Upper lobe of right lung (tissue), 1 donor: ENCODE data around the gene RCCD1. TPM values are rescaled to one million over a fixed set of nuclear protein-coding genes. Genes with fewer than 3 reads are reported as not detected.

Source experiments
- ATAC-seq: fragments of 200-7000 bp; cut with Tn5 transposase; one replicate; pipeline ENCODE4 v1.9.1; 2020; ENCODE audit warnings: mild to moderate bottlenecking, moderate library complexity
- DNase-seq: peaks from one replicate; pipeline ENCODE4 v3.0.0-alpha.2; 2020
- H3K27ac ChIP-seq: fragments of 200-600 bp; one replicate; pipeline ENCODE4 v1.8.0; 2022
- H3K27me3 ChIP-seq: fragments of 200-600 bp; one replicate; pipeline ENCODE4 v1.8.0; 2022; ENCODE audit warnings: mild to moderate bottlenecking
- H3K36me3 ChIP-seq: fragments of 200-600 bp; one replicate; pipeline ENCODE4 v1.8.0; 2022
- H3K4me1 ChIP-seq: fragments of 200-600 bp; one replicate; pipeline ENCODE4 v1.8.0; 2022
- H3K4me3 ChIP-seq: fragments of 200-600 bp; one replicate; pipeline ENCODE4 v1.8.0; 2022; ENCODE audit warnings: mild to moderate bottlenecking
- H3K9me3 ChIP-seq: fragments of 200-600 bp; one replicate; pipeline ENCODE4 v1.8.0; 2022
- intact Hi-C: fragments of 100-400 bp; cut with DNase I; formaldehyde crosslinking; loops from one replicate; pipeline ENCODE4 v1.11.0; 2022
- total RNA-seq: library from RNA; stranded (reverse); fragmentation: NEBNext Ultra II Directional; extraction: Animal tissue kit (Norgen Biotek cat#: 25700); gene quantifications from one replicate; pipeline ENCODE4 v1.2.1, GENCODE V29; 2021
- TF ChIP-seq, protein P1 (sequence below): fragments of 200-600 bp; IDR thresholded peaks from one replicate; pipeline ENCODE4 v1.8.0; 2022; ENCODE audit warnings: antibody characterized with exemption
- donor health status: DM: no; HTN: yes; CAD: no; lungs with severe emphysema.

The RCCD1 gene
- total RNA-seq, 1 donor from 2014 or later: 8.6 TPM

DNA sequence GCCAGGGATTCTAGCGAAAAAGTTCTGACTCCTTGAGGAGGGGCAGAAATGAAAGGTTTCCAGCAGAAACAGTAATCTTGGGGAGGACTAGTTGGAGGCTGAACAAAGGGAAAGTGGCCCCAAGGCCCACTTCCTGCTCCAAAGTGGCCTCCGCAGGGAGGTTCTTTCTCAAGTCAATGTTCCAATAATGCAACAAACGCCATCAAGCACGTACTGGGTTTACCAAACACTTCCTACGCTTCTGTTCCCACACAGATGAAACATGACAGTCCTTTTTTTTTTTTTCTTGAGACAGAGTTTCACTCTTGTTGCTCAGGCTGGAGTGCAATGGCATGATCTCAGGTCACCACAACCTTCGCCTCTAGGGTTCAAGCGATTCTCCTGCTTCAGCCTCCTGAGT is 9.6 kb upstream of the RCCD1 start:
- Histone ChIP-seq H3K9me3 (no peaks in the 10 kb centered on the region), H3K36me3 (peaks cover 97% of the 10 kb centered on the region), H3K27ac (no peak overlapping the region), H3K4me1 (no peaks in the 10 kb centered on the region), H3K27me3 (no peaks in the 10 kb centered on the region), H3K4me3 (no peak overlapping the region)
- DNase-seq: no peak
- intact Hi-C loops: no loop called here
- TF ChIP-seq, protein P1, sequence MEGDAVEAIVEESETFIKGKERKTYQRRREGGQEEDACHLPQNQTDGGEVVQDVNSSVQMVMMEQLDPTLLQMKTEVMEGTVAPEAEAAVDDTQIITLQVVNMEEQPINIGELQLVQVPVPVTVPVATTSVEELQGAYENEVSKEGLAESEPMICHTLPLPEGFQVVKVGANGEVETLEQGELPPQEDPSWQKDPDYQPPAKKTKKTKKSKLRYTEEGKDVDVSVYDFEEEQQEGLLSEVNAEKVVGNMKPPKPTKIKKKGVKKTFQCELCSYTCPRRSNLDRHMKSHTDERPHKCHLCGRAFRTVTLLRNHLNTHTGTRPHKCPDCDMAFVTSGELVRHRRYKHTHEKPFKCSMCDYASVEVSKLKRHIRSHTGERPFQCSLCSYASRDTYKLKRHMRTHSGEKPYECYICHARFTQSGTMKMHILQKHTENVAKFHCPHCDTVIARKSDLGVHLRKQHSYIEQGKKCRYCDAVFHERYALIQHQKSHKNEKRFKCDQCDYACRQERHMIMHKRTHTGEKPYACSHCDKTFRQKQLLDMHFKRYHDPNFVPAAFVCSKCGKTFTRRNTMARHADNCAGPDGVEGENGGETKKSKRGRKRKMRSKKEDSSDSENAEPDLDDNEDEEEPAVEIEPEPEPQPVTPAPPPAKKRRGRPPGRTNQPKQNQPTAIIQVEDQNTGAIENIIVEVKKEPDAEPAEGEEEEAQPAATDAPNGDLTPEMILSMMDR: no peak
- peak; percentile 14 for ATAC-seq

DNA sequence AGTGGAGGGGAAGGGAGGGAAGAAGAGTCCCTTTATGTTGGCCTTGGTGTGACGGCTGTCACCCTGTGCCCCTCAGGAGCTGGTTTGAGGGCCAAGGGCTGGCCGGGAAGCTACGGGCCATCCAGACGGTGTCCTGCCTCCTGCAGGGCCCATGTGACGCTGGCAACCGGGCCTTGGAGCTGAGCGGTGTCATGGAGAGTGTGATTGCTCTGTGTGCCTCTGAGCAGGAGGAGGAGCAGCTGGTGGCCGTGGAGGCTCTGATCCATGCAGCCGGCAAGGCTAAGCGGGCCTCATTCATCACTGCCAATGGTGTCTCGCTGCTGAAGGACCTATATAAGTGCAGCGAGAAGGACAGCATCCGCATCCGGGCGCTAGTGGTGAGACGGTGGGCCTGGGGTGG is 8.1 kb upstream of the RCCD1 start:
- ATAC-seq (no peak), DNase-seq (no peak)
- no peaks in the 10 kb centered on the region for H3K27me3 ChIP-seq
- intact Hi-C loops: no loop called here
- no peak overlapping the region for H3K4me3 ChIP-seq
- H3K27ac ChIP-seq: no peak overlapping the region
- H3K4me1 ChIP-seq: no peaks in the 10 kb centered on the region
- peaks cover 97% of the 10 kb centered on the region for H3K36me3 ChIP-seq
- TF ChIP-seq, protein P1: no peak
- no peaks in the 10 kb centered on the region for H3K9me3 ChIP-seq

DNA sequence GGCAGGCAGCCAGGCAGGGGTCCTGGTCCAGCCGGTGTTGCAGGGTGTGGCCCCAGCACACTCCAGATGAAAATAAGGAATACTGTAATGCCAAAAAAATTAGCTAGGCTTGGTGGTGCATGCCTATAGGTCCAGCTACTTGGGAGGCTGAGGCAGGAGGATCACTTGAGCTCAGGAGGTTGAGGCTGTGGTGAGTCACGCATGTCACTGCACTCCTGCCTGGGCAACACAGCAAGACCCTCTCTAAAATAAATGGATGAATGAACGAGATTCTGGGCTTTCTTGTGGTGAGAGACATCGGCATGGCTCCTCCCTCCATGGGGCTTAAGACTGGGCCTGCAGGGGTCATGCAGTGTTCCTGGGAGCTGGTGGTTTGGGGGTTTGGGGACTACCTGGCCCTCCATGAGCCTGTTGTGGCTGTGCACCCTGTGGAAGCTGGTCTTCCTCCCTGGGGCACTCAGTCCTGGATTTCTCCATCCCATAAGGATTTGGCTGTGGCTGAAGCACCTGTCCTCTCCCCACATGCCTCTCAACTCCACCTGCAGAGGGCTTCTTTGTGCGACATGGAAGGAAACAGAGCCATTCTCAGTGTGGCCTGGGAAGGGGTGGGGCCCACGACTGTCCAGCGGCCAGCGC is 7.6 kb upstream of the RCCD1 start:
- H3K4me3 ChIP-seq: no peak overlapping the region
- DNase-seq (no peak), ATAC-seq (no peak)
- H3K27ac ChIP-seq: no peak overlapping the region
- H3K36me3 ChIP-seq: peaks cover 97% of the 10 kb centered on the region
- H3K27me3 ChIP-seq: no peaks in the 10 kb centered on the region
- TF ChIP-seq, protein P1: no peak
- H3K4me1 ChIP-seq: no peaks in the 10 kb centered on the region
- no peaks in the 10 kb centered on the region for H3K9me3 ChIP-seq
- intact Hi-C loops: no loop called here

DNA sequence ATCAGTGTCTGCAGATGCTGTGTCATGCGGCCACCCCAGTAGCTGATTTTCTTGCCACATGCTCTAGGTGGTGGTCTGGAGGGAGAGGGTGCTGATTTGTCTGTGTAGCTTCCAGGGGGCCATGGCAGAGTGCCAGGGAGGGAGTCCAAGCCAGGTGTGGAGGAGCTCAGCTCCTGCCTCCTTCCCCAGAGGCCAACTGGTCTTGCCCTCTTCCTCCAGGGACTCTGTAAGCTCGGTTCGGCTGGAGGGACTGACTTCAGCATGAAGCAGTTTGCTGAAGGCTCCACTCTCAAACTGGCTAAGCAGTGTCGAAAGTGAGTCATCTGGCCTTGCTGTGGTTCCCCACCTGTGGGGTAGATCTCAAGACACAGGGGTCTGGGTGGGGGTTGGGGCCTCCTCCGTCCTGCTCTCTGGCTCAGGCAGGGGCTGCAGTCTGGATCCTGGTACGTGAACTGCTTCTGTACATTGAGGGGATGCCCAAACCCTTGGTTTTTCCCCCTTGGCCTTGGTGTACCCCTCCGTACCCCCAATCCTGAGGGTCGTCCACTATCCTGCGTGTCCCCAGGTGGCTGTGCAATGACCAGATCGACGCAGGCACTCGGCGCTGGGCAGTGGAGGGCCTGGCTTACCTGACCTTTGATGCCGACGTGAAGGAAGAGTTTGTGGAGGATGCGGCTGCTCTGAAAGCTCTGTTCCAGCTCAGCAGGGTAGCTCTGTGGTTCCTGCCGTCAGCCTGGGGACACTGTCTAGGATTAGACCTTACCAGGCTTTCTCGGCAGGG is 6.9 kb upstream of the RCCD1 start:
- H3K4me1 ChIP-seq: no peaks in the 10 kb centered on the region
- TF ChIP-seq, protein P1: no peak
- intact Hi-C loops: no loop called here
- no peak overlapping the region for H3K27ac ChIP-seq
- no peak overlapping the region for H3K4me3 ChIP-seq
- H3K9me3 ChIP-seq: no peaks in the 10 kb centered on the region
- no peaks in the 10 kb centered on the region for H3K27me3 ChIP-seq
- no peak for DNase-seq
- peaks cover 96% of the 10 kb centered on the region for H3K36me3 ChIP-seq
- no peak for ATAC-seq

DNA sequence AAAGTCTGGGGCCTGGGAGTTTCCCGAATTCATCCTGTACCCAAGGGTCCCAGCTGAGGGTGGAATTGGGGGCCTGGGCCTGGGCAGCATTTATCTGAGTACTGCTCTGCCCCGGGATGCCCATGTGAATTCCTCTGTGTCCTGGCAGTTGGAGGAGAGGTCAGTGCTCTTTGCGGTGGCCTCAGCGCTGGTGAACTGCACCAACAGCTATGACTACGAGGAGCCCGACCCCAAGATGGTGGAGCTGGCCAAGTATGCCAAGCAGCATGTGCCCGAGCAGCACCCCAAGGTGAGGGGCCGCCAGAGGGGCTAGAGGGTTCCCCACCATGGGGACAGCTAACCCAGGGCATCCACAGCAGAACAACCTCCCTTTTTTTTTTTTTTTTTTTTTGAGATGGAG is 6.2 kb upstream of the RCCD1 start:
- DNase-seq (no peak), ATAC-seq (no peak)
- Histone ChIP-seq H3K27me3 (no peaks in the 10 kb centered on the region), H3K36me3 (peaks cover 96% of the 10 kb centered on the region), H3K27ac (no peak overlapping the region), H3K4me1 (no peaks in the 10 kb centered on the region), H3K4me3 (no peak overlapping the region), H3K9me3 (no peaks in the 10 kb centered on the region)
- intact Hi-C loops: no loop called here
- TF ChIP-seq, protein P1: no peak
